ENCODE measurements around the gene GRB7.

DNA sequence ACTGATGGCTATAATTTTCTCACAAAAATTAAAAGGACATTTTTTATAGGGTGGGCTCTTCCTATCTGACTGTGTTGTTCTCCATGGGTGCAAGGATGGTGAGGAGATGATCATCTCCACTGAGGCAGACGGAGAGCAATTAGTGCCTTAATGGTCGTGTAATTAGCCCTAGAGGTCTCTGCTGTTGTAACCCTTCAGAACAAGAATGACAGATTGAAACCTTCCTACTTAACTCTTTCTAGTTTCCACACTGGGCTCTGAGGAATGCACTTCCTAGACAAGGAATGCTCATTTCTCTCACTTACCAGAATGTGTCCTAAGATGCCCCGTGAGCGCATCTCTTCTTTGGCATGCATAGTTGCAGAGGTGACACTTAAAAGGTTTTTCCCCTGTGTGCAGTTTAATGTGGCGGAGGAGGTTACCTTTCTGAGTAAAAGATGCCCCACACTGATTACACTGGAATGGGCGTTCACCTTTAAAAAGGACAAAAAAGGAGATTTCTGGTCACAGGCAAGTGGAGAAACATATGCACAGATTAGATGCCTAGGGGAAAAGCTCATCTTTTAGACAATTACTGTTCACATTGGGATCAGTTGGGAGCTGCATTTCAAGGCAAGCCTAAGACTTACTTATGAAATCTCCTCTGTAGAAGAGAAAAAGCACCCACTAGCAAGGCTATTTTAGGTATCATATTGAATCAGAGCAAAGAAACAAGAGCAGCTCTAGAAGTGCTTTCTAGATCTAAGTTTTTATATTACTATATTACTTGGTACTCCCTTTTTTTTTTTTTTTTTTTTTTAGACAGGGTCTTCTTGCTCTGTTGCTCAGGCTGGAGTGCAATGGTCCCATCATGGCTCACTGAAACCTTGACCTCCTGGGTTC lies 53.6 kb downstream of the GRB7 start:
- TF ChIP-seq CTCF (conservative IDR thresholded peaks at IDR 0.05; ENCODE audit: low read depth, low read length) (no peak), SMC3 (IDR thresholded peaks at IDR 0.05; ENCODE audit: low read depth, low read length) (no peak), NFE2L2 (IDR thresholded peaks at IDR 0.05; ENCODE audit: low read depth, low read length) (no peak), RAD21 (IDR thresholded peaks at IDR 0.05; ENCODE audit: low read length) (no peak), RCOR1 (IDR thresholded peaks at IDR 0.05; ENCODE audit: insufficient replicate concordance, low read length) (no peak), CEBPB (IDR thresholded peaks at IDR 0.05; ENCODE audit: low read depth, low read length) (no peak), USF2 (IDR thresholded peaks at IDR 0.05; ENCODE audit: low read depth, low read length) (no peak), POLR2A (IDR thresholded peaks at IDR 0.05; ENCODE audit: low read depth, low read length) (no peak), MXI1 (IDR thresholded peaks at IDR 0.05; ENCODE audit: borderline replicate concordance, low read depth, low read length) (no peak), BHLHE40 (IDR thresholded peaks at IDR 0.05; ENCODE audit: low read depth, low read length) (no peak), MAZ (IDR thresholded peaks at IDR 0.05; ENCODE audit: borderline replicate concordance, low read depth, low read length) (no peak), MAFK (IDR thresholded peaks at IDR 0.05; ENCODE audit: low read depth, low read length) (no peak), RFX5 (IDR thresholded peaks at IDR 0.05; ENCODE audit: low read depth, low read length) (no peak), CHD1 (IDR thresholded peaks at IDR 0.05; ENCODE audit: low read depth, low read length) (no peak)

All from IMR-90 (cell line).